Cardiac fibroblast (primary cell): ENCODE data around the gene CDK9.

Source experiments
- DNase-seq, 2 donors: peaks; one replicate each; pipeline versions ENCODE4 v3.0.0 to v3.0.0-alpha.2; 2010; ENCODE audit warnings: low read depth in 2 of 2
- H3K4me3 ChIP-seq, 2 donors: replicated peaks in 1 of 2; 1 replicate in 1 of 2; 2 replicates in 1 of 2; pipeline ENCODE4 v1.5.1; 2011; ENCODE audit warnings: low read depth in 2 of 2, low read length in 2 of 2, mild to moderate bottlenecking in 2 of 2, moderate library complexity in 1 of 2
- TF ChIP-seq, protein P1 (sequence below): IDR thresholded peaks from one replicate; pipeline ENCODE4 v1.5.1; 2011; ENCODE audit warnings: low read depth, mild to moderate bottlenecking, low read length, inconsistent platforms

Gene CDK9

DNA sequence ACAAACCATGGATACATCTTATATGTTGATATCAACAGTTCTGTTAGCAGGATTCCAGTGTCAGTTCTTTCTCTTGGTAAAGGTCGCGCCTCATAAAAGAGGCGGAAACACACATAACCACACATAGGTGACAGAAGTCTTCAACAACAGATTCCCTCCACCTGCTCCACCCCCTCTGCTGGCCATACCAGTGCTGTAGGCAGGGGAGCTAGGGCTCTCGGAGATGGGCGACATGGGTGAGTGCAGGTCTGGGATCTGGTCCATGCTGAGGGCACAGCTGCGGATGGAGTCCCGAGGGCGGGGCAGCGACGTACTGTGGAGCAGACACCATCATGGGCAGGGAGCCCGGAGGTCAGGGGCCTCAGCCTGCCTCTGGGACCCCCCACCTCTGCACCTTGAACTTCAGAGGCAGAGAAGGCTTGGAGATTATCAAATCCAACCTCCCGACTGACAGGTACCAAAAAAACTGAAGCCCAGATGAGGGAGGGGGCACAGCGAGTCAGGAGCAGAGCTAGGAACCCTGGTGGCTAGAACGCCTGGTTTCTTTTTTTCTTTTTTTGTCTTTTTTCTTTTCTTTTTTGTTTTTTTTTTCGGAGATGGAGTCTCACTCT is 38.8 kb upstream of the CDK9 start:
- no peak overlapping the region for H3K4me3 ChIP-seq
- DNase-seq = no peak
- TF ChIP-seq, protein P1, sequence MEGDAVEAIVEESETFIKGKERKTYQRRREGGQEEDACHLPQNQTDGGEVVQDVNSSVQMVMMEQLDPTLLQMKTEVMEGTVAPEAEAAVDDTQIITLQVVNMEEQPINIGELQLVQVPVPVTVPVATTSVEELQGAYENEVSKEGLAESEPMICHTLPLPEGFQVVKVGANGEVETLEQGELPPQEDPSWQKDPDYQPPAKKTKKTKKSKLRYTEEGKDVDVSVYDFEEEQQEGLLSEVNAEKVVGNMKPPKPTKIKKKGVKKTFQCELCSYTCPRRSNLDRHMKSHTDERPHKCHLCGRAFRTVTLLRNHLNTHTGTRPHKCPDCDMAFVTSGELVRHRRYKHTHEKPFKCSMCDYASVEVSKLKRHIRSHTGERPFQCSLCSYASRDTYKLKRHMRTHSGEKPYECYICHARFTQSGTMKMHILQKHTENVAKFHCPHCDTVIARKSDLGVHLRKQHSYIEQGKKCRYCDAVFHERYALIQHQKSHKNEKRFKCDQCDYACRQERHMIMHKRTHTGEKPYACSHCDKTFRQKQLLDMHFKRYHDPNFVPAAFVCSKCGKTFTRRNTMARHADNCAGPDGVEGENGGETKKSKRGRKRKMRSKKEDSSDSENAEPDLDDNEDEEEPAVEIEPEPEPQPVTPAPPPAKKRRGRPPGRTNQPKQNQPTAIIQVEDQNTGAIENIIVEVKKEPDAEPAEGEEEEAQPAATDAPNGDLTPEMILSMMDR = no peak

DNA sequence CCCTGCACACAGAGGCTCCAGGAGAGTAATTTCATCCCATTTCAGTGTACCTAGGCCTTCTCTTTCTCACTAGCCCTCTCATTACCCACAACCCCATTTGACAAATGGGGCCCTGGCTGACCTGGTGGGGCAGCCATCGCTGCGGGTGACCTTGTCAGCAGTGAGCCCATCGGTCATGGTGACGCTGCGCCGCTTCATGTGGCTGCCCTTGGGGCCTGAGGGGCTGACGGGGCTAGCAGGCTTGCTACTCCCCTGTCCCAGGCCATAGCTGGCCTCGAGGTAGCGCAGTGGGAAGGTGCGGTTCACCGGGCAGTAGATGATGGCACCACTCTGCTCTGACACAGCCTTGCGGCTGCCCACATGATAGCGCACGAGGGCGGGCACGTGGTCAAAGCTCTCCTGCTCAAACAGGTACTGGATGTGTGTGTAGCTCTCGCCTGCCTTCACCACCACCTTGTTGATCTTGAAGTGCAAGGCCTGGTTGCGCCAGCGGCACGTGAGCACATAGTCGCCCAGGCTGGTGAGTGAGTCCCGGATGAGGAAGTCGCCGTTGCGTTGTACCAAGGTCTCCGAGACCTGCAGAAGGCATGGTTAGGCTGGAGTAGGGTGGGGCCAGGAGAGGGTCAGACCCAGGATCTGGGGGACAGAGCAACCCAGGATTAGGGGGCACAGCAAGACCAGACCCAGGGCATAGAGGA is 36.6 kb upstream of the CDK9 start:
- TF ChIP-seq, protein P1 = no peak
- no peak overlapping the region for H3K4me3 ChIP-seq
- DNase-seq = no peak

DNA sequence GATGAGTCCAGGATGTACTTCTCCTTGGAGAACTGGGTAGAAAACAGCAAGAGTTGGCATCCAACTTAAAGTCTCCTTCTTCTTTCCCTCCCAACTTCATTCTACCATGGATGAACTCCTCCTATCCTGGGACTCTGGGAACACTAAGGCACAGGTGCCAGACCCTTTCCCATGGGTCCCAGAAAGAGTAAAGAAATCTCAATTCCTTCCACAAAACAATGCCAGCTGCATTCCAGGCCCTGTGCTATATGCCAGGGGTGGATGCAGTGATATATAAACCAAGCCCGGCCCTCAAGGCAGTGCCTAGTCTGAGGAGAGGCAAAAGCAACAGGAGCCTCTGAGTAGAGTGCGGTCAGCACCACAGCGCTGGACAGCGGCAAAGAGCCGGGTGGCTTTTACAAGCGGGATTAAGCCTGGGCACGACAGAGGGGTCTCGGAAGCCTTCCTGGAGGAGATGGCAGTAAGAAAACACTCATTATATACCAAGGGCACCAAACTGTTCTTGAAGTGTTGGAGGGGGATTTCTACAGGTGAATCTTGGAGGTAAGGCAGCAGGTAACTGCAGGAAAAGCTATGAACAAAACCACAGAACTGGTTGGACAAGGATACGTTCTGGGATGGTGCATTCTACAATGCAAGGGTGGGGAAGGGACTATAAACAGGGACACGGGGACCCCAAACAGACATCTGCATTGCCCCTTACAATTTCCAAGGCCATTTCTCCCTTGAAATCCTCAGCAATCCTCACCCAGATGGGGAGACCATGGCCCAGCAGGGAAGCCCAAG is 34.4 kb upstream of the CDK9 start:
- TF ChIP-seq, protein P1 = no peak
- peak in 1 of 2 donors; percentile 27 for DNase-seq
- H3K4me3 ChIP-seq = no peak overlapping the region

DNA sequence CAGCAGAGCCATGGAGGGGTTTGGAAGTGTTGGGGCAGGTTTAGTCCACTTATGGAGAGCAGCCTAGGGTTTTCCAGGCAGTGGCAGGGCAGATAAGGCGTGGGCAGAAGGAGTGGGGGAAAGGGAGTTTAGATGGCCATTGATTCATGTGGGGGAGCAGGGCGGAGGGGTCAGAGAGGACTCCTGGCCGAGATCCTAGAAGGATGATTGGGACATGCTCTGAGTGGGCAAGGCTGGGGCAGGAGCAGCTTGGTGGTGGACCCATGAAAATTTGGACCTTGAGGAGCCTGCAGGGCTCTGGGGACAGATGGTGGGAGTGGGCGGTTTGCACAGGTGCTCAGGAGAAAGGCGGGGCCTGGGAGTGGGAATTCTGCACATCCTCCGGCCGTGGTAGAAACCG is 32.7 kb upstream of the CDK9 start:
- TF ChIP-seq, protein P1 = no peak
- DNase-seq = no peak
- H3K4me3 ChIP-seq = no peak overlapping the region

DNA sequence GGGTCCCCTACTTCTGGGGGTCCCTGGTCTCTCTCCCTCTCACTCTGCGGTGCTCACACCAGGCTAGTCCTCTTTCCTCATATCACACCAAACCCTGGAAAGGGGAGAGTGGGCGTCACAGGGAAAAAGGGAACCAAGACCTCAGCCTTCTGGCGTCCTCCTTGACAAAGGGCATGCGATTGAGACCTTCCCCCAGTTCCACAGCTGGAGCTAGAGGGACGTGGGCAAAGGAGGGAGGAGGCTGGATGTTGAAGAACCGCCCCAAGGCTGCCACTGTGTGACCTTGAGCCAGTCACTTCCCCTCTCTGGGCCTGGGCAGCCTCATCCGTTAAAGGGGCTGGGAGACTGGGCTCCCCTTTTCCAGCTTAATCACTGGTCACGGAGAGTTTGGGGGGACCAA is 32.2 kb upstream of the CDK9 start:
- H3K4me3 ChIP-seq = no peak overlapping the region
- no peak for DNase-seq

More for the DNA sequence above, 32.2 kb upstream of the CDK9 start:
- TF ChIP-seq, protein P1 = no peak
